ENCODE data around the gene GAN.

GAN gene

GRCh38 chr16:81435103-81435502 is 120.3 kb downstream of the GAN start:
- no peak for DNase-seq

GRCh38 chr16:81435567-81435966 is 120.8 kb downstream of the GAN start:
- no peak for DNase-seq

- DNase-seq: no peak
Observed at GRCh38 chr16:81436386-81436785, 121.6 kb downstream of the GAN start.

GRCh38 chr16:81437865-81438264 is 123.1 kb downstream of the GAN start:
- DNase-seq: no peak
